HG03139 (cell line): ENCODE results near the gene FGGY.
"Not testable (repeated sequence)": the region's sequence is repeated elsewhere in the genome, so short reads cannot be mapped to it uniquely, and the experiment has no call there.

Experiments used
- ATAC-seq: cut with Tn5 transposase; IDR thresholded peaks from one replicate; pipeline ENCODE4 v1.9.1; 2021; ENCODE audit not compliant: unreplicated experiment

Gene FGGY

DNA sequence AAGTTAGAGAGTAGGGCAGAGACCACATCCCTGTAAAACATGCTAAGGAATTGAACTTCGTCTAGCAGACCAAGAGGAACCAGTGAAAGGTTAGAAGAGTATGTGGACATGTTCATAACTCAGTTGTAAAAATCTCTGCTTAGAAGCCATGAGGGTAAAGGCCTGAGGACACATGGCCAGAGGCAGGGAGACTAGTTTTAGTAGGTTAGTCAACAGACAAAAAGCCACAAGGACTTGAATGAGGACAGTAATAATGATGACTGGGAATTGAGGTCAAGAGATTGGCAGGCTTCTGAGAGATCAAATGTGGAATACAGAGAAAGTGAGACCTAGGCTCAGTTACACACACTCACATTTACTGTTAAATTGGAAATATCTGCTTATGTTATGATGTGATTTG, 312.4 kb downstream of the FGGY start:
- ATAC-seq = no peak

DNA sequence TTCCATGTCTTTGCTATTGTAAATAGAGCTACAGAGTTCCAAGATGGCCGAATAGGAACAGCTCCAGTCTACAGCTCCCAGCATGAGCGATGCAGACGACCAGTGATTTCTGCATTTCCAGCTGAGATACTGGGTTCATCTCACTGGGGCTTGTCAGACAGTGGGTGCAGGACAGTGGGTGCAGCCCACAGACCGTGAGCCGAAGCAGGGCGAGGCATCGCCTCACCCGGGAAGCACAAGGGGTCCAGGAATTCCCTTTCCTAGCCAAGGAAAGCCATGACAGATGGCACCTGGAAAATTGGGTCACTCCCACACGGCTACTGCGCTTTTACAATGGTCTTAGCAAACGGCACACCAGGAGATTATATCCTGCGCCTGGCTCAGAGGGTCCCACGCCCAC, 313.6 kb downstream of the FGGY start:
- not testable (repeated sequence) for ATAC-seq

DNA sequence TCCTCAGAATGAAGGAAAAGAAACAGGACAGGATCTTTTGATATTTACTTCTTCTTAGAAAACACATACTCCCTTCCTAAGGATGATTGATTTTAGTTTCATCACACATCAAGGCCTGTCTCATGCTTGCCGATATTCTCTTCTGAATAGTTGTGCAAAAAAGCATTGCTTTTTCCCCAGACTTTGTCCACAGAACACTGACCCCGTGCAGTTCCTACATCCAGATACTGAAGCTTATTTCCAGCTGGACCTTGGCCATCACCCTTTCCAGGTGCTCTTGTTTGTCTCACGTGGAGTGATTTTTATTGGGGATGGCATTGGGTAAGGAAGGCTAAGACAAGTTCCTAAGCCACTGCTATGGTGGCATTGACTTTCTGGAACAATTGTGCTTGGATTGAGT, 320.5 kb downstream of the FGGY start:
- no peak for ATAC-seq

DNA sequence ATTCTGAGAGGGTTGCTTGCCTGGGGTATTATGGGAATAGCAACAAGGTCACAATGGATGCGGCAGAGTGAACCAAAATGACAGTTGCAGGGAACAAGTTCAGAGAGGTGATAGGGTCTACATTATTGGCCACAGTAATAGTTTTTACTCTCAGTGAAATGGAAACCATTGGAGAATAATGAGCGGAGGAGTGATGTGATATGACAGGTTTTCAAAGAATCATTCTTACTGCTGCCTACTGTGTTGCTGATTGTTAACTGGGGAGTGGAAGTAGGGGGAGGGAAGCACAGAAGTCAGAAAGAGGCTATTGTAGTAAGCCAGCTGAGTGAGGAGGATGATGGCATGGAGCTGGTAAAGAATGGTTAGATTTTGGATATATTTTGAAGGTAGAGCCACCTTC, 322.7 kb downstream of the FGGY start:
- ATAC-seq = no peak

DNA sequence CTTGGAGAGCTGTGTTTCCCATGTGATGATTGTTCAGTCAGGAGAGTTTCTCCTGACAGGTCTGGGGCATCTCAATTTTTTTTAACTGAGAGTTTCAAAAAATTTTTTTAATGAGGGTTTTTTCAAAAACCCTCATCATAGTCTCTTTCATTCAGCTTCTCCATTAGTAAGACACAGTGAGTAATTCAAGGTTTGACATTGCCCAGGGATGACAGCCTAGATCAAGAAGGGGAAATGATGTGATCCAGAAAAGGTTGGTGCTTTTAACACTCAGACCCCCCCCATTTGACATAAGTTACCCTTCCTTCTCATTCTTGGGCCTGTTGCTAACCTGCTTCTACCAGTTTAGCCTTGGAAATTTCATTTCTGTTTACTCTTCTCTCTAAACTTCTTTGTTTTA, 328.5 kb downstream of the FGGY start:
- no peak for ATAC-seq

DNA sequence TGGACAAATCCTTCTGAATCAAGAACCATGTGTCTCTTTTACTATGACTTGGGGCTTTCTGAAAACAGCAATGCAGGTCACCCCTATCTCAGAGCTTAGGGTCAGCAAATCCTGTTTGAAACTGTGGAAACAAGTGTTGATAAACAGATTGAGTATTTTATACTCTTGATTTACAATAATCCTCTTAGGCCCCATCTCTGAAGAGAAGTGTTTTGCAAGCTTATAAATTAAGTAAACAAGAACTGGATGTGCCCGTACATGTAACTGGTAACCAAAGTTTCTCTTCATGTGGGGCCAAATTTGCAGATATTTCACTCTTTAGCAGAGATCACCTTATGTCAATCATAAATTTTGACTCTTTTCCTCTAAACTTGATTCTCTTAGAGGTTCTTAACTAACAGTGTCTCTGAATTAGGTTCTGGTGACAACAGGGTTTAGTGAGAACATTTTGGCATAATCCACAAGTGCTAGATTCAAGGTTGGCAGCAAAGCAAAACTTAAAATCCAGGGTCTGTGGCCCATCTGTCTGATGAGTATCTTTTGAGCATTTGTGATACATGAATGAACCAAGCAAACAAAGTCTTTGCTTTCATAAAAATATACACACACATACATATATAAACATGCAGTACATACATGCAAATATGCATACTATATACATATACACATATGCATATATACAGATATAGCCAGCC, 334.8 kb downstream of the FGGY start:
- ATAC-seq = no peak

DNA sequence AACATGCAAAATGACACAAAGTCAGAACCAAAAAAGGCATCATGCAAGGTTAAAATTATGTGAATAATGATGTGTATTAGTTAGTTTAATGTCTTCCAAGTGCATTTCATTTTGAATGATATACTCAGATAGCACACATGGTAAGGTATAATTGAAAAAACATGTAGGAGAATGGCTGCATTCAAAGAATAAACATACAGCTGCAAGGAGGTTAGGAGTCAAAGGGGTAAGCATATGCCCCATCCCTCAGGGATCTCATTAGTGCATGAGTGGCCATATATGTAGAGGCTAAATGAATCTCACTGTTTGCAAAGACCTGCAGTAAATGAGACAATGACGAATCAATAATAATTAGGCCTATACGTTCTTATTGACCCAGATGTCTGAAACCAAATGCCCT, 338.2 kb downstream of the FGGY start:
- no peak for ATAC-seq

DNA sequence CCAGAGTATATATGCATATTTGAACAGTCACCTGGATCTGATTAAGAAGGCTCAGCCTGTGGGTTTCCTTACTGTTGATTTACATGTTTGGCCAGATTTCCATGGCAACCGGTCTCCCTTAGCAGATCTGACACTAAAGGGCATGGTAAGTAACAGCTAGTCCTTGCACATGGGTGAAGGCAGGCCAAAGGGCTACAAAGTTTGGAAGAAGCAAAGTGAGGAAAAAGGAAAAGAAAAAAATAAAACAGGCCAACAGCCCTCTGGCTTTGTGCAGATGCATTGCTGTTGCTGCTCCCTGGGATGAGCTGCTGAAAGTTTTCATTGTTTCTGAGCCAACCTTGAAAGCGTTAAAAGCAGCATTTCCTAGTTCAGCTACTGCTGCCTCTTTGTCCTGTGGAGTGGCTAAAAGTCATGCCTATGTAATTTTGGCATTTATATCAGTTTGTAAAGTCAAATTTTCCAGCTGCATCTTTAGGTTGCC, 341.4 kb downstream of the FGGY start:
- ATAC-seq = no peak

DNA sequence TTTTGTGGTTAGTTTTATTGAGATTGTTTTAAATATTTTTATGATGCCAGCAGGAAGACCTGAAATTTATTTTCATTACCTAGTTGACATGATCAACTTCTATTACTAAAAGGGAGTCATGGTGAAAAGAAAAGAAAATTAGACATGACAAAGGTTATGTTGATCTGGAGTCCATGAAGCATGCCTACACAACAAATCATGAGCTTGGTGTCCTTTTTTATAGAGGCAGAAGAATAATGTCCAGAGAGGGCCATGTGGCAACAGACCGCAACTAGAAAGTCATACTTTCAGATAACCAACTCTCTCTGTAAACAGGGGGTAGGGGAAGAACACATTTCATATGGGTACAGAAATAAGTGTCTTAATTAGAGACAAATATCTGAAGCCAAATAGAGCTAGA, 342.4 kb downstream of the FGGY start:
- no peak for ATAC-seq

DNA sequence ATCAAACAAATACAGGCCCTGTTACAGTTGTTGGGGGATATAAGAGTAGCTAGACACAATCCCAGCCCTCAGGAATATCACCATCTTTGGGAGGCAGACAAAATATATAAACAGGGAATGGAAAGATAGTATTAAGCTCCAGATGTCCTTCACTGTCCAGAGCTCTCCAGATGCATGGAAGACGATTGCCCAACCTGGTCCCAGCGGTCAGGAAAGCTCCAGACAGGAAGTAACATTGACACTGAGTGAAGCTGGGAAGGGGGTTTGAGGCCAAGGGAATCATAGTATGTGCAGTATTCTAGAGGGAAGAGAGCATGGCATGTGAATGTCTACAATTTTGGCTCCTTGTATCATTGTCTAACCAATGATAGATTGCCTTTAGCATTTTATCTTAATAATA, 344.0 kb downstream of the FGGY start:
- no peak for ATAC-seq

DNA sequence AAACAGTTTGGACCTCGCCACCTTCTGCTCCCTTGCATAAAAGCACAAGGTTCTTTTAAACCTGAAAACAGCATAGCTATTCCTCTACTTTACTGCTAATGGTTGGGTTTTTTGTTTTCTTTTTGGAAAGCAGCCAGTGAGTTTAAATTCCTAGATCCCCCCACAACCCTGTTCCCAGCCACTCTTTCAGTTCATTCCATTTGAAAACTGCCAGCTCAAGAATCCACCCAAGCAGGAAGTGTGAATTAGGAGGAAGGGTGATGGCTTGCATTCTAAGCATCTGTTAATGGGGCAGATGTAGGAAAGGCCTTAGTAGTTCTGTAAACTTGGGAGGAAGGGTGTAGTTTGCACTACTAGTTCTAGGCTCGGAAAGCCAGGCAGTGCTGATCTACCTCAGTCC, 344.9 kb downstream of the FGGY start:
- no peak for ATAC-seq

DNA sequence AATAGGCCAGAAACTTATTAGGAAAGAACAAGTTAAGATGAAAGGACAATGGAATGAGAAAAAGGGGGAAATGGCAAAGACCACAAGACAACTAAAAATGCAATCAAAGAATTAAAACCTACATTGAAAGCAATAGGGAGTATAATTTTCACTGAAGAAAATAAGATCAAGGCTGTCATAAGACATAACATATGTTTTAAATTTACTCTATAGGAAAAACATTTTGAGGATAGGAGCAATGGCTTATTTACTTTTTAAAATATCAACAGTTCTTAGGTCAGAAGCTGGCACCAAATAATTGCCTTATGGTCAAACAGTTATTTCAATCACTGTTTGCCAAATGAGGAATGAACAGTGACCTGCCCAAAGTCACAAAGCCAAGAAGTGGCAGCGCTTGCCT, 346.6 kb downstream of the FGGY start:
- no peak for ATAC-seq

DNA sequence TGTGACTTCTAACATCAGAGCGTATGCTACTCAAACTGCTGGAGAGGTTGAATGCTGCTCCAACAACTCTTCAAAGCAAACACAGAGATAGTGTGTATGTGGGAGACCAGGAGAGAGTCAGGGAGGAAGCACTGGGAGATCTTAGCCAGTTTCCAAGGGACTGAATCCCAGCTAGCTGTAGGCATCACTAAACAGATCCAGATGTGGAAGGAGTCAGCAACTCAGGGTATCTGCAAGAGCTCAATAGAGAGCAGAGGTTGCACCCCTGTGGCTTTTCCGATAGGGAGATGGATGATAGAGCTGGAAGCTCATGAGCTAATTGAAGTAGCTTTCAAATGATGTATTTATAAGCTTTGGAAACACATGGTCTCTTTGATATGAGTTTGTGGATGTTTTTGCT, 349.0 kb downstream of the FGGY start:
- ATAC-seq = no peak

DNA sequence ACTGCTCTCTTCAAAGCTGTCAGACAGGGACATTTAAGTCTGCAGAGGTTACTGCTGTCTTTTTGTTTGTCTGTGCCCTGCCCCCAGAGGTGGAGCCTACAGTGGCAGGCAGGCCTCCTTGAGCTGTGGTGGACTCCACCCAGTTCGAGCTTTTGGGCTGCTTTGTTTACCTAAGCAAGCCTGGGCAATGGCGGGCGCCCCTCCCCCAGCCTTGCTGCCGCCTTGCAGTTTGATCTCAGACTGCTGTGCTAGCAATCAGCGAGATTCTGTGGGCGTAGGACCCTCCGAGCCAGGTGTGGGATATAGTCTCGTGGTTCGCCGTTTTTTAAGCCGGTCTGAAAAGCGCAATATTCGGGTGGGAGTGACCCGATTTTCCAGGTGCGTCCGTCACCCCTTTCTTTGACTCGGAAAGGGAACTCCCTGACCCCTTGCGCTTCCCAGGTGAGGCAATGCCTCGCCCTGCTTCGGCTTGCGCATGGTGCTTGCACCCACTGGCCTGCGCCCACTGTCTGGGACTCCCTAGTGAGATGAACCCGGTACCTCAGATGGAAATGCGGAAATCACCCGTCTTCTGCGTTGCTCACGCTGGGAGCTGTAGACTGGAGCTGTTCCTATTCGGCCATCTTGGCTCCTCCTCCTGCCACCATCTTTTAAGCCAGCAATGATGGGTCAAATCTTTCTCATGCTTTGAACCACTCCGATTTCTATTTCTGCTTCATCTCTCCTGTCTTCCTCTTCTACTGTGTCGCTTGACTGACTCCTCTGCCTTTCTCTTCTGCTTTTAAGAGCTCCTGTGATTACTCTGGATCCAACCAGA, 356.5 kb downstream of the FGGY start:
- ATAC-seq = not testable (repeated sequence)

DNA sequence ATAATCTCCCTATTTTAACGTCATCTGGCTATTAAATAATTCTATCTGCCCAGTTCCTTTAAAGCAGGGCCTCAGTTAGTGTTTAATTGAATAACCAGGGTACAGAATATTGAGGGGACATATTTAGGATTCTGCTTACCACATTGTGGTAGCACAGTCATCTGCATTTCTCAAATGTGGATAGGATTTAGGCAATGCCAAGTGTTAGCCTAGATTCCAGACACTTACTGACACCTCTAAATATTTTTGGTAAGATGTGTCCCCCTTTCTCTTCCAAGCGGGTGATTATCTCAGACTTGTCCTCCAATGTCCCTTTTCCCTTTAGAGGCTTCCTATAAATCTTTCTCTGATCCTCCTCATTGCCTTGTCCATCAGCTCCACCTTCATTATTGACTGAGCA, 357.1 kb downstream of the FGGY start:
- no peak for ATAC-seq

DNA sequence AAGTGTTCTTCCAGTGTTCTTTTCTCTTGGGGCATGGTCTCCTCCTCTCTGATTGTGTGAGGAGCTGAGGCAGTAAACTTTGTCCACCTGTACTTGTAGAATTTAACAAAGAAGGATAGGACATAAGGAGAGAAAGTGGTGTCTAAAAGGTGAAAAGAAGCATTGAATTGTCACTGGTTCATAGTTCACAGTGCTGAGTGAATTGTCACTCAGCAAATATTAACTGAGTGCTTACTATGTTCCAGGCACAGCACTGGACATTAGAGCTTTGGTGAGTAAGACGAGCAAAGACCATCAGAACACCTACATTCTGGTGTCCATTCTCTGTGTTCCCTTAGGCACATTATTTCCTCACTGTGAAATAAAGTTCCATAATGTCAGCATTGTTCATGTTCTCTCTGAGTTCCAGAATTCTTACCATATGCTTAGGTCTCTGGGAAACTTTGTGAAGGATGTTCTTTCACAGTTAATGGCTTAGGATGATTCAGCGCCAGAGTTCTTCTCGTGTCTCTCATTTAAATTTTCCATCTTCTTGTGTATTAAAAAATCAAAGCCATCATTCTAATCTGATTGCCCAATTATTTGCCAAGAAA, 361.1 kb downstream of the FGGY start:
- no peak for ATAC-seq

DNA sequence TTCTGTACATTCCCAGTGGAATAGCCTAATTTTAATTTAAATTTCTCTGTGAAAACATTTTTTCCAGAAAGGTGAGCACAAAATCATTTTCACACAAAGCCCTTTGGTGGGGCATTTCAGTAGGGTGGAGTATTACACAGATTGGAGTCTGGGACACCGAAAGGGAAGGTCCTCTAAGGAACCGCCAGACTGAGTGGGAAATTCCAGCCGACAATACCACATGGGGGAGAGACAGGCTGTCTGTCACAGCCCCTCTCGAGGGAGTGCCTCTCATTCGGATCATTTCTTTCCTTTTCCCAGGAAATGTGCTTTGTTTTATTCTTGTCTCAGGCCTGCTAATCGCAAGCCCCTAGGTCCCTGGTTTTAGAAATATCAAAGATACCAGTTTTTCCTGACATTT, 367.3 kb downstream of the FGGY start:
- no peak for ATAC-seq

DNA sequence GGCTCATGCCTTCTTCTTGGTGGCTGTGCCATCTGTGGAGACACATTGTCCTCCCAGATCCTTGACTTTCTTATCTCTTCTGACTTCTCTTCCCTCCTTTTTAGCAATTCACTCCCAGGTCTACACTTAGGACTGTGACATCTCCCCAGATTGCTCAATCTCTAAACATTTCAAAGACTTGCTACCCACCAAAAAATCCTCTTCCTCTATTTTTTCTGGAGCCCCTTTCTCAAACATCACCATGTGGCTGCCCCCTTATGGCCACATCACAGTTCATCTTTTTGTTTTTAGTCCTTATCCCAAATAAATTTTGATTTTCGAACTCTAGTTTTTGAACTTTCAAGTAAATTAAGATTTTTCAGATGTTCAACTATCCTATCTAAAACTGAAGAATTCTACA, 369.2 kb downstream of the FGGY start:
- ATAC-seq = no peak

DNA sequence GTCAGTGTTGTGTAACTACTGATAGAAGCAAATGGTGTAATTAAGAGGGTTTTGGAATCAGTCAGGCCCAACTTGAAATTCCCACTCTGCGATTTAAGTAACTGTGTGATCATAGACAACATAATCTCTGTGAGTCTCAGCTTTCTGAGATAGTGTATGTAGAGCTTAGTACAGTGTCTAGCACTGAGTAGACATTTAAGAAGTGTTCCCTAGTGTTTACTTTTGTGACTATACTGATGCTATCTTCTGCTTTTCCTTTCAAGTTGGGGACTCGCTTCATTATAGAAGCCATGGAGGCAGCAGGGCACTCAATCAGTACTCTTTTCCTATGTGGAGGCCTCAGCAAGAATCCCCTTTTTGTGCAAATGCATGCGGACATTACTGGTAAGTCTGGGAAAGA, 370.1 kb downstream of the FGGY start:
- ATAC-seq = no peak

DNA sequence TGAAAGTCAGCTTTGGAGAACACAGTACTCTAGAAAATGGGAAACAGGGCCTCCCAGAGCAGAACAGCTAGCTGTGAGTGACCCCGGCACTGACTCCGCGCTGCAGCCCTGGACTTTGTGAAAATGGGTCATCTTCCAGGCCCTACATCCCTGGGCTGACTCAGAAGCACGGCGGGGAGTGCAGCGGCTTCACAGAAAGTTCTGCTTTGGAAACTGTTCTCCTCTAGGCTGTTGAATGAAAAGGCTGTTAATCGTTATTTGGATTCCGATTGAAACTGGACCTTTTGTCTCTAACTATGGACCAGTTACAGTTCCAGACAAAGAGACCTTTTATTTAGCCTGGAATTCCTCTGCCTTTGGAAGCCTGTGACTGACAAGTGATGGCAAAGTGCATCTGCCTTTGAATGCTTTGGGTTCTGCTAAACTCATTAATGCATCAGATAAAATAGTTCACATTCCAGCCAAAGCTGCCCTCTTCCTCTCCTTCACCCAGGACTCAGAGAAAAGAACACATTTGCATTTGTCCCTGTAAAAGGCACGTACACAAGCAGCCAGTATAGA, 372.9 kb downstream of the FGGY start:
- no peak for ATAC-seq

DNA sequence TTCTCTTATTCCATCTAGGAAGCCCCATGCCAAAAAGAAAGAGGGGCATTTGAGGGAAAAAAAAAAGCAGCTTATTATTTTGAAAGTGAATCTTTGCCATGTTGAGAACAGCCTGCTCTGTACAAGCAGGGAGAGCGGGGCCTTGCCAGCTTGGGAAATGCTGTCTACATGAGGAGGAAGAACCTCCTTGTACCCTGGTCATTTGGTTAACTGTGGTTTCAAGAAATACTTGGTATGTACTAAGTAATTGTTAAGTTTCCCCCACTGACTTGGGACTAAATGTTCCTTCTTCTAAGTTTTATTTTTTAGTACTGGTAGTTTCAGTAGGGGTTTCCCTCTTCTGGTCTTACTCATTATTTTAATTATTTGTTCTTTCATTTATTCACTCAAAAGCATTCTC, 373.8 kb downstream of the FGGY start:
- no peak for ATAC-seq
